ENCODE measurements around the gene TMEM9.

TMEM9 gene

DNA sequence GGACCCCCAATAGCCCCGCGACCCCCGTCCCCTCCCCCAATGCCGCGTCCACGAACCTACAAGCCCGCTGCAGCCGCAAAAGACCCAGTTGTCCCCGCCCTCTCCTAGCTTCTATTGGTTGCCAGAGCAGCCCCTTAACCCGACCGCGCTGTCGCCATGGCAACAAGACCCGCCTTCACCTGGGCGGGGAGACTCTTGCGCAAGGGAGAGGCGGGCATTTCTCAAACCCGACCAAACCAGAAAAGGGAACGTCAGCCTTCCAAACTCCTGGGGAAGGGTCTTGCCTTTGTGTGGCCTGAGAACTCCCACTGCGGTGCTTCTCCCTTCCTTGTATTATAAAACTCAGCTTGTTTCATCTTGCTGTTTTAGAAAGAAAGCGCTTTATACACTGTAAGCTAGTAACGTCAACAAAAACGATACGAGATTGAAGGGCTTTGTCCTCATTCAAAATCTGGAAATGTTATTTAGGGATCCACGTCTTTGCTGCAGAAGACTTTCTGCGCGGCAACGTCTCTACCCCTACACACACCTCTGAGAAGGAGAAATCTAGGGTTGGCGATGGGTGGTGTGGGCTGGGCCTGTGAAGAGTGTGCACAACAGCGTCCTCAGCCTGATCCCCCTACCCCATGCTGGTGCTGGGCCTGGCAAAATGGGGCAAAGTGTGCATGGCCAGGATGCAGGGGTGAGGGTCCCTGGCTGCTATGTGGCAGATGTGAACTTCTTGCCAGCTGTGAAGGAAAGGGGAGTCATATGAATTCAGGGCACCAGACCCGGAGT lies at the start of gene TMEM9:
TMEM9 (minus strand) TSS at position 86 of the 777 bp plus-strand sequence. CDS start 551 bp downstream, outside the sequence.
- peak; percentile 67 to 85 for DNase-seq

- no peak for DNase-seq
These were observed 44.3 kb upstream of the TMEM9 start for GRCh38 chr1:201198598-201198997.

GRCh38 chr1:201194046-201194445 lies 39.8 kb upstream of the TMEM9 start:
- no peak for DNase-seq

DNA sequence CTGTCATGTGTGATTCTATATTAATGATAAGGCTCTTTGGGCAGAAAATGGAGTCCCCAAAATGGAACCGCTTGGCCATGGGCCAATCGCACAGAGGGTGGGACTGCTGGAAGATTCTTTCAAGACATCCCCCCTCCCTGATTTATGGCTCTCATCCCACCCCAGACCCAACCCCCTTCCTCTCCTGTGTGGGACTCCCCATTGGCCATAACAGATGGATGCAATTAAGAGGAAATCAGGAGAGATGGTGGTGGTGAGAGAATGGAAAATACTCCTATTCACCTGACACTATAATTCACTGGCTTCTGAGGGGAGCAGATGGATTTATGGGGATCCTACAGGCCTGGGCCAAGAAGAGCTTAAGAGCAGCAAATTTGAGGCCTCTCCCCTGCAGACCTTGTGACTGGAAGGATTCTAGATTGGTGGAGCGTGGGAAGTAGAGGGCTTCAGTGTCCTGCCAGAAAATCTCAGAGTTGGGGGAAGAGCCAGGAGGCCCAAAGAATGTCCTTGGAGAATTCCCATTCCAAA lies 38.1 kb upstream of the TMEM9 start:
- no peak for DNase-seq

- no peak for DNase-seq
These were observed 37.5 kb upstream of the TMEM9 start for GRCh38 chr1:201191653-201192260.

DNA sequence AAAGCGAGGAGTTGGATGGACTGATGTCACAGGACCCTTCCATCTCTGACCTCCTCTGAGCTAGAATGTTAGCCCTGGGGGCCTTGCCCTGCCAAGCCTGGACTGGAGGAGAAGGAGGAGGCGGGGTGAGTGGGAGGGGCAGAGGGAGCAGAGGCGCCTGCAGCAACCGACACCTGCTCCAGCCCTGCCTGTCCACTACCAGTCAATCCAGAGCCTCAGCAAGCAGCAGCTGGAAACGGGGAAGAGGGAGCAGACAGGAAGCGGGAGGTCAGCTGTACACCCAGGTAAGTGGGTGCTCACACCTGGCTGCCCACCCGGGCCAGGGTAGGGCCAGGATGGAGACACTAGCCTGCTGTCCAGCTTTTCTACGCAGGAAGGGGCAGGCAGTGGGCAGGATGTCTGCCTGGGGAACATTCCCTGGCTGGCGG lies 36.4 kb upstream of the TMEM9 start, which contains the start of gene IGFN1:
IGFN1 (plus strand) TSS at position 201 of the 428 bp plus-strand sequence. CDS start 2,470 bp downstream, outside the sequence.
- DNase-seq: no peak

DNA sequence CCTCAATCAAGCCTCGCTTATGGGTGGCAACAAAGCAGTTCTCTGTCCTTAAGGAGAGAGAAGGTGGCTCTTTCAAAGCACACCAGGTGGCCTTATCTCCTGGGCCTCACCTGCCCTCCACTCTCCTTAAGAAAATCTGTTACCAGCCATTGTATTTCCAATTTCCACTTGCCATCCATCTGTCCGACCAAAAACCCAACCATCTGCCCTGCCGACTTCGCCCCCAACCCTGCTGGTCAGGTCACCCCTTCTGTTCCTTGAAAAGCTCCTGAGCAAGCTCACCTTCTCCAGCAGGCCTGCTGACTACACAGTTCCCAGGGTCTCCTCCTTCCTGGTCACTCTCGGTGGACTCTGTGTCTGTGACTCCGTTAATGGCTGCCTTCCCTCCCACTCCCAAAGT lies 35.7 kb upstream of the TMEM9 start:
- DNase-seq: no peak

DNA sequence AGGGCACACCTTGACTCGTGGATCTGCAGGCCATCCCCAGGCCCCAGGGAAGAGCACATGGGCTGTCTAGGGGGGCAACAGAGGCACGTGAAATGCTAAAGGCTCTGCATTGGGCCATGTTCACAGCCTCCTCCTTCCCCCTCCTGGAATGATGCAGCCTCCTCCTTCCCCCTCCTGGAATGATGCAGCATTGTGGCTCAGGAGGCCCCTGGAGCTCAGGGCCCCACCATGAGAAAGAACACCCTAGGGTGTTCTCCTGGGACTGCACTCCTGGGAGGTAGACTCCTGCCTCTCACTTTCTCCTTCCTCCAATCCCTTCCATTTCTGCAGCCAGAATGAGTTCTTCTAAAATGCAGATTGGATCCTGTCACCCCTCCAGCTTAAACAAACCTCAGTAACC lies 34.8 kb upstream of the TMEM9 start:
- no peak for DNase-seq

DNA sequence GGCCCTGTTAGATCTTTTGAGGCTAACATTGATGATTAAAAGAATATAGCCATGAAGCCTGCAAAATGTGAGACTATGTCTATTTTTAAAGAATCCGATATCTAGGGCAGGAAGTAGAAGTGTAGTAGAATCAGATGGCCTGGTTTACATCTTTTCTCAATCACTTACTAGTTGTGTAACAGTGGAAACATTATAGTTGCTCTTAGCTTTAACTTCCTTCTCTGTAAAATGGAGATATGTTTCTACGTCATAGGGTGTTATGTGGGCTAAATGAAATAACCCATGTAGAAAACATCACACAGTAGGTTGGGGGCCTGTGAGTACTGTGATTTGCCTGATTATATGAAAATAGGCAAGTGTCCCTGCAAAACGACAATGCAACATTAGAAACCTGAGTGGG lies 31.9 kb upstream of the TMEM9 start:
- no peak for DNase-seq

DNA sequence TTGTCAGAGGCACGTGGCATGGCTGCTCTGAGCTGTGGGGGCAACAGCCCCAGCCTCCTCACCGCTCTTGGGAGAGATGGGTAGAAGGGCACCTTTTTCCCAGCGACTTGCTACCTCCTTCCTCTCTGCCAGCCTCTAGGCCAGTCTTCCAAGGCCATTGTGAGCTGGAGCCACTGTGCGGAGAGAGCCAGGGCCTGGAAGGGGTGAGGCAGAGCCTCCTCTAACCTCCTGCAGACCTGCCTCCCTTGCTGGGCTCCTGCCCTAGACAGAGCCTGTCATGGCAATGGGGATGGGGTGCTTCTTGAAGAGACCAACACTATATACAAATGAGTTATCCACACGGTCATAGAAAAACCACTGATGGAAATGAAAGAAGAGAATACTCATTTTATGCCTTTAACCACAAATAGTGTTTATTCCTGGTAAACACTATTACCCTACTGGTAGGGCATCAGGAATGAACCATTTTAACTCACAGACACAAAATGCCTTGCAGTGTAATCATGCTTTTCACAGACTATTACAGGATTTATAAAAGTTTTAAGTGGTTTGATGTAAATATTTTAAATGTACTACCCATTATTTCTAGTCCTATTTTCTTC lies 31.4 kb upstream of the TMEM9 start:
- DNase-seq: no peak

GRCh38 chr1:201185123-201185453 lies 30.8 kb upstream of the TMEM9 start:
- DNase-seq: no peak

DNA sequence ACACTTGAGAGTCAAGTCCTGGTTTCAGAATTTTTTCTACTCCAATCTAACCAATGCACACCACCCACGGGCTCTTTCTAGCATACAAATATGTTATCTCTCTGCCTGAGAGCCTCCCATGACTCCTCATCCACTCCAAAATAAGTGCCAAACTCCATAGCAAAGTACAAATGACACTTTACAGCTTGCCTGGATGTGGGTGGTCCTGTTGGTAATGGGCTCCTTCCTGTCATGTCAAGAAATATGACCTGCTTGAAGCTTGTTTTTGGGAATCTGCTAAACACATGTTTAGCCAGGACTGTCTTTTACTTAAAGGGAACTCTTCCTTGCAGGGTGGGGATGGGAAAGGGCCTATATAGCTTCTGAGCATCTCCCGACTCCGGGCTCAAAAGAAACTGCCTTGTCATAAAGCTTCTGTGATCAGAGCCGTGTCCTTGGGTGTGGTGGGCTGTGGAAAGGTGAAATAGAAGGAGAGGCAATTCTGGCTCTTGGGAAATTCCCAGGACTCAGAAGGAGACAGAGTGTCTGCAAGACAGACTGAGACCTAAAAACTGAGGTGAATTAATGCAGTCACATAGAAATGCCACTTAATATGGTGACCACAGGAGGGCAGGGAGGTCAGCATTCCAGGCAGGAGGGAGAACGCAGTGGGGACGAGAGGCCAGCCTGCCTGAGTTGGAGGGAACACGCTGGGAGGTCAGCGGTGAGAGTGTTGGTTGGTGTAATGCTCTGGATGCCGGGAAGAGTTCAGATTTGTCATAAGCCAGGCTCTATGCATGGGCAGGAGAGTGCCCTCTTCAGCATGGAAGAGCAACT lies 30.2 kb upstream of the TMEM9 start:
- DNase-seq: no peak

DNA sequence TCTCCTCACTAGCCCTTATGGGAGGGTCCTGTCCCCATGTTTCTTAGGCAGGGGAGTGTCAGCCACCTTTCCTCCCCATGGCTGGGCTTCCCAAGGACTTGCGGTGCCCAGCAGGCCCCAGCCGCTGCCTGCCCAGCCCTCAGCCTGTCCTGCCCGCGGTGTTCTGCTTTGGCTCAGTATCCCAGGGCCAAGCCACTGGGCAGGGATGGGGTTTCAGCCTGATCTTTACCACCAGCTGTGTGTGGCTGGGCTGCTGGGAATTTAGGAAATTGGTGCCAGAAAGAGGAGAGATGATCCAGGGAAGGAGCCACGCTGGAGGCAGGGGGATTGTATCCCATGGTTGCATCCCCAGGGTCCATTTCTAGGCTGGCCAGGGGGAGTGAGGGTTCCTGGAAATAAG lies 29.5 kb upstream of the TMEM9 start:
- DNase-seq: no peak

DNA sequence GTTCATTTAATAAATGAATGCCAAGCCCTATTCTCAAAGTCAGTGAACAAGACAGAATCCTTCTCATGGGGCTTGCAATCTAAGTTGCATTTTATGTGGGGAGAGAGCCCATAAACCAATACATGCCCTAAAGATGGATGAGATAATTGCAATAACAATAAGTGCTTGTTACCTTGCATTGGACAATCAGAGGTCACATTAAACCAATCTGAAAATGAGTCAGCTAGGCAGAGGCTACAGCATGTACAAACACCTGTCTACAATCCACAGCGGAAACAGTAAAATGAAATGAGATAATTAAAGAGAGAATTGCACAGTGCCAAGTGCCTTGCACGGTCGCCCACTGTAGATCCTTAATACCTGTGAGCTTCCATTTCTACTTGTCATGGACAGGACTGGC lies 28.9 kb upstream of the TMEM9 start:
- no peak for DNase-seq

- no peak for DNase-seq
These were observed 27.5 kb upstream of the TMEM9 start for GRCh38 chr1:201181726-201182125.

DNA sequence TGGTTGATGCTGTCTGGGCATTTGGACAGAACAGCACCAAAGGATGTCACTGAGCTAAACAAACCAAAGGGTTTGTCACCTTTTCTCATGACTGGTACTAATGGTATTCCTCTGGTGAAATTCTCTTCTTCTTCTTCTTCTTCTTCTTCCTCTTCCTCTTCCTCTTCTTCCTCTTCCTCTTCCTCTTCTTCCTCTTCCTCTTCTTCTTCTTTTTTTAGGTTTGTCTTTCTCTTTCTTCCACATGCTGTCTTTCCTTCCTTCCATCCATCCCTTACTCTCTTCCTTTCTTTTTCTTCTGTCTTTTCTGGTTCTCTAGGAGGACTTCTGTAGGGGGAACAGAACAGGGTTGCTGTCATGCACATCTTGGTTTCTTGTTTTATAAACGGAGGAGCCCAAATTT lies 27.0 kb upstream of the TMEM9 start:
- no peak for DNase-seq

DNA sequence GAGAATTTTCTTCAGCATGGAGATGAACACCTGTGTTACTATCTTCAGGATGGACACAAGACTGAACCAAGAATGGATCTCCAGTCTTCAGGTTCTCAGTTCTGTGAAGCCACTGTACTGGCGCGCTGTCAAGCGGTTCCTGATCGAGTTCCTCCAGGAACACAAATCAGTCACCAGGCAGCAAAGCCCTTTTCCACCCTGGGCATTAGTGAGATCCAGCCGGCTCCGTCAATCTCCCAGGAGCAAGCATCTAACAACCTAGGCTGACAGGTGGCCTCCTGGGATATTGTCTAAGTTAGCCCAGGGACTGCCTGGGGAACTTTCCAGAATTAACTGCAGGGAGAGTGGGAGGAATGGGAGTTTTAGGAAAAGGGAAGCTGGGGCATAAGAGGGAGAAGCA lies 26.6 kb upstream of the TMEM9 start:
- DNase-seq: no peak

- DNase-seq: no peak
These were observed 25.9 kb upstream of the TMEM9 start for GRCh38 chr1:201180141-201180540.

- no peak for DNase-seq
These were observed 24.4 kb upstream of the TMEM9 start for GRCh38 chr1:201178718-201179117.

- no peak for DNase-seq
These were observed 22.7 kb upstream of the TMEM9 start for GRCh38 chr1:201176940-201177339.

GRCh38 chr1:201175820-201176500 lies 21.7 kb upstream of the TMEM9 start:
- DNase-seq: no peak

DNA sequence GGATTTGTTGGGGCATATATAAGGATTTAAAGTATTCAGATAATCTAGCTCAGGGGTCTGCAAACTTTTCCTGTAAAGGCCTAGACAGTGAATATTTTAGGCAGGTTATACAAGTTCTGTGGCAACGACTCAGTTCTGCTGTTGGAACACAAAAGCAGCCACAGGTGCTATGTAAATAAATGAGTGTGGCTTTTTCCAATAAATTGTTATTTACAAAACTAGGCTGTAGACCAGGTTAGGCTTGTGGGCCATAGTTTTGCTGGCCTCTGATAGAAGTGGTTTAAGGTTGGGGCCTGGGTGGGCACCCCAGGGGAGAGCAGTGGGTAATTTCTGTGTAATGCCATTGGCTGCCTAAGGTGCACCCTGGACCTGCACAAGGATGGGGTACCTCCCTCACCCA lies 19.5 kb upstream of the TMEM9 start:
- no peak for DNase-seq
